Neural cell (in vitro differentiated cells): ENCODE measurements around the gene TMEM74B.

Source experiments
- CTCF ChIP-seq: fragments of 450-650 bp; IDR thresholded peaks from 2 replicates; pipeline ENCODE4 v1.5.1; 2014; ENCODE audit warnings: antibody characterized with exemption, mild to moderate bottlenecking, moderate library complexity; ENCODE audit not compliant: poor library complexity, severe bottlenecking
- EP300 ChIP-seq: fragments of 450-650 bp; conservative IDR thresholded peaks from 2 replicates; pipeline ENCODE4 v1.6.1; 2014; ENCODE audit warnings: antibody characterized with exemption, mild to moderate bottlenecking, moderate library complexity; ENCODE audit not compliant: poor library complexity, severe bottlenecking
- EZH2 ChIP-seq: fragments of 200-600, 300-800 bp; shearing (Covaris generic), sonication (generic); IDR thresholded peaks from 2 replicates; pipeline ENCODE4 v1.6.1; 2014; ENCODE audit warnings: antibody characterized with exemption, low read length, borderline replicate concordance, mild to moderate bottlenecking; ENCODE audit not compliant: insufficient read depth, poor library complexity, severe bottlenecking
- POLR2AphosphoS5 ChIP-seq: IDR thresholded peaks from 2 replicates; pipeline ENCODE4 v1.6.1; 2012
- SMC3 ChIP-seq: fragments of 450-650 bp; conservative IDR thresholded peaks from 2 replicates; pipeline ENCODE4 v1.6.1; 2014; ENCODE audit warnings: antibody characterized with exemption, mild to moderate bottlenecking, moderate library complexity; ENCODE audit not compliant: poor library complexity
- TAF1 ChIP-seq: IDR thresholded peaks from 2 replicates; pipeline ENCODE4 v1.6.1; 2012; ENCODE audit warnings: low read depth

- no peak for TF ChIP-seq EP300
- no peak for TF ChIP-seq TAF1
- no peak for TF ChIP-seq EZH2
- no peak for TF ChIP-seq CTCF
- TF ChIP-seq SMC3, result no peak
- no peak for TF ChIP-seq POLR2AphosphoS5
These were observed 6.7 kb downstream of the TMEM74B start for GRCh38 chr20:1178103-1178502.
